RPMI7951 (cell line): ENCODE data around the gene SPATA12. TPM values are rescaled to one million over a fixed set of nuclear protein-coding genes. Genes with fewer than 3 reads are reported as not detected.
"Not testable (repeated sequence)": the region's sequence is repeated elsewhere in the genome, so short reads cannot be mapped to it uniquely, and the experiment has no call there.

Source experiments
- DNase-seq: peaks from one replicate; pipeline ENCODE4 v3.0.0-alpha.2; 2012; ENCODE audit warnings: low read depth
- total RNA-seq: library from RNA; depleted of rRNA; stranded (reverse); fragments of >200 nt; shearing (Covaris generic); gene quantifications from 2 replicates; pipeline ENCODE4 v1.2.3, GENCODE V29; 2014

The SPATA12 gene
- total RNA-seq, 1 experiment from 2014 or later, result not detected

GRCh38 chr3:57083266-57083995, 23.0 kb downstream of the SPATA12 start:
- DNase-seq, result not testable (repeated sequence)

GRCh38 chr3:57085211-57085610, 24.7 kb downstream of the SPATA12 start:
- no peak for DNase-seq

- no peak for DNase-seq
Measured at GRCh38 chr3:57086201-57086600, 25.7 kb downstream of the SPATA12 start.

- DNase-seq, result no peak
Measured at GRCh38 chr3:57087361-57088092, 27.1 kb downstream of the SPATA12 start.

GRCh38 chr3:57088503-57088902, 28.0 kb downstream of the SPATA12 start:
- no peak for DNase-seq

GRCh38 chr3:57089043-57089442, 28.6 kb downstream of the SPATA12 start:
- DNase-seq, result no peak

GRCh38 chr3:57091521-57092273, 31.2 kb downstream of the SPATA12 start:
- DNase-seq, result no peak

GRCh38 chr3:57093489-57093888, 33.0 kb downstream of the SPATA12 start:
- no peak for DNase-seq

- DNase-seq, result no peak
Measured at GRCh38 chr3:57093971-57094535, 33.6 kb downstream of the SPATA12 start.

- DNase-seq, result no peak
Measured at GRCh38 chr3:57094575-57094974, 34.1 kb downstream of the SPATA12 start.

- DNase-seq, result no peak
Measured at GRCh38 chr3:57095363-57095762, 34.9 kb downstream of the SPATA12 start.

GRCh38 chr3:57097536-57097935, 37.1 kb downstream of the SPATA12 start:
- DNase-seq, result no peak

- peak; percentile 34 for DNase-seq
Measured at GRCh38 chr3:57098418-57099310, 38.2 kb downstream of the SPATA12 start.

- peak; percentile 71 for DNase-seq
Measured at GRCh38 chr3:57100046-57100695, 39.7 kb downstream of the SPATA12 start.

GRCh38 chr3:57105585-57105984, 45.1 kb downstream of the SPATA12 start:
- DNase-seq, result no peak

- no peak for DNase-seq
Measured at GRCh38 chr3:57108684-57109083, 48.2 kb downstream of the SPATA12 start.

- DNase-seq, result no peak
Measured at GRCh38 chr3:57109437-57110199, 49.2 kb downstream of the SPATA12 start.

- no peak for DNase-seq
Measured at GRCh38 chr3:57110214-57110613, 49.8 kb downstream of the SPATA12 start.

- no peak for DNase-seq
Measured at GRCh38 chr3:57110798-57111197, 50.3 kb downstream of the SPATA12 start.

- no peak for DNase-seq
Measured at GRCh38 chr3:57112206-57112605, 51.7 kb downstream of the SPATA12 start.
